ENCODE measurements around the gene PRG2. TPM values are rescaled to one million over a fixed set of nuclear protein-coding genes. Genes with fewer than 3 reads are reported as not detected.

The PRG2 gene
- total and polyA plus RNA-seq, 2 of the 4 experiments (the other 2 are of a cell fraction) = not detected

DNA sequence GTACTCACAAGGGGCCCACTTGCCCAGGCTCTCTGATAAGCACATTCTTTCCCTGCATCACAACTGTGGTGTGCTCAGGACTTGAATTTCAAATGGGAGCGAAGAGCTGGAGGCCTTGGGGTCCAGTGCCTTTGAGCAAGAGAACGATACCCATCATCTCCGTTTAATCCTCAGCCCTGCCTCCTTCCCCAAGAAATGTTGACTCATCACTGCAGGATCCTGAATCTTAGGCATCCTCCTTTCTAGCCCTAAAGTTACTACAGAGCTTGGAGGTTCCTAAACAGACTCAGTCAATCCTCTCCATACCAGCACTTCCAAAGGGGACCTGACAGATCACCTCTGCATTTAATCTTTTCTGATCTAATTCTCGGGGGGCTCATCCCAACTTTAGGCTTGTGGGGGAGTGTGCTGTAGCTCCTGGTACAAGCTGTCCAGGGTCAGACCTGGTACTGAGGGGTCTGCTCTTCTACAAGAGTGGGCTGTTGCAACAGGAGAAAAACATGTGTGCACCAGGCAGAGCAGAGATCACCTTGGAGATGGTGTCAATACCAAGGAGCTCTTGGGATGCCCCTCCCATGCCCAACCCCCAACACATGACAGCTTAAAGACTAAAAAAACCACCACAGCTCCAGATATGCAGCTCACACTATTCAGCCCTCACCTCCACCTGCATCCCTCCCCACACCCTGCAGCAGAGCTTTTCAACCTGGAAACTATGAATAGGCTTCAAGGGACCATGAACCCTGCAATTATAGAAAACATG lies 3.9 kb upstream of the PRG2 start:
- Histone ChIP-seq H2AK9ac (replicated peaks; ENCODE audit: low read depth, low read length, poor library complexity) (no peak overlapping the region), H3K14ac (replicated peaks; ENCODE audit: low read depth, low read length) (no peak overlapping the region), H4K8ac (ENCODE audit: low read depth in 2 of 2, low read length in 2 of 2) (no peak overlapping the region), H2BK15ac (ENCODE audit: low read depth, low read length) (no peak overlapping the region), H3K27me3 (ENCODE audit: control insufficient read depth, insufficient read depth, low read length) (peaks cover 48% of the 10 kb centered on the region), H2BK120ac (ENCODE audit: low read depth, low read length) (no peak overlapping the region), H2BK20ac (ENCODE audit: low read depth, low read length) (no peak overlapping the region), H3K4me2 (ENCODE audit: low read depth, low read length) (no peak overlapping the region), H3K9me3 (ENCODE audit: control insufficient read depth, insufficient read depth, low read length) (no peaks in the 10 kb centered on the region), H3K4me3 (ENCODE audit: insufficient read depth, low read depth, low read length) (no peak overlapping the region), H3K4ac (ENCODE audit: low read depth, low read length) (no peak overlapping the region), H3K9ac (ENCODE audit: low read depth, low read length) (no peak overlapping the region), H3K23ac (ENCODE audit: low read depth, low read length) (no peak overlapping the region), H4K91ac (ENCODE audit: insufficient read depth, low read depth, low read length) (no peak overlapping the region), H4K5ac (ENCODE audit: low read depth, low read length) (no peak overlapping the region), H3K4me1 (ENCODE audit: control insufficient read depth, insufficient read depth, low read length) (no peaks in the 10 kb centered on the region), H3K9me1 (ENCODE audit: insufficient read depth, low read length) (no peaks in the 10 kb centered on the region), H2AK5ac (ENCODE audit: low read depth, low read length) (no peak overlapping the region), H3K18ac (ENCODE audit: low read depth, low read length) (no peak overlapping the region), H3K27ac (ENCODE audit: insufficient read depth, low read length) (no peak overlapping the region), H3K56ac (ENCODE audit: extremely low read depth, insufficient read depth, low read length) (no peak overlapping the region), H2BK5ac (ENCODE audit: low read depth, low read length, poor library complexity, severe bottlenecking) (no peak overlapping the region), H3K36me3 (ENCODE audit: control insufficient read depth, insufficient read depth, low read length) (no peaks in the 10 kb centered on the region), H2AFZ (replicated peaks; ENCODE audit: low read length, poor library complexity) (no peak overlapping the region), H4K20me1 (ENCODE audit: insufficient read depth, low read length) (no peaks in the 10 kb centered on the region; the same call in 1 of the 2 replicates), H3K79me1 (ENCODE audit: low read depth in 1 of 2, low read length in 2 of 2) (no peaks in the 10 kb centered on the region)
- in situ Hi-C loops (cut with MboI; ENCODE audit: low sequenced_read_pairs) (no loop called here), dilution Hi-C loops (cut with HindIII; ENCODE audit: low sequenced_read_pairs, unreplicated experiment) (no loop called here), intact Hi-C loops (cut with micrococcal nuclease) (no loop called here)
- POLR2A ChIA-PET (ENCODE audit: unreplicated experiment) = no interaction called here
- WGBS, 2 experiments (ENCODE audit: extremely low coverage in 2 of 2, insufficient read length in 1 of 2) = 75% methylated on average over 3 of the region's 4 CpGs; no CpG with 5 or more reads in 1 of the 2 experiments
- CTCF ChIA-PET = no interaction called here
- ATAC-seq (ENCODE audit: low read depth) (no peak), DNase-seq (no peak)
- TF ChIP-seq SMC3 (IDR thresholded peaks at IDR 0.05; ENCODE audit: low read depth, low read length) (no peak), RAD21 (IDR thresholded peaks at IDR 0.05; ENCODE audit: low read length) (no peak), MAFK (IDR thresholded peaks at IDR 0.05; ENCODE audit: low read depth, low read length) (no peak), POLR2A (IDR thresholded peaks at IDR 0.05; ENCODE audit: low read depth, low read length) (no peak), NFE2L2 (IDR thresholded peaks at IDR 0.05; ENCODE audit: low read depth, low read length) (no peak), BHLHE40 (IDR thresholded peaks at IDR 0.05; ENCODE audit: low read depth, low read length) (no peak), RFX5 (IDR thresholded peaks at IDR 0.05; ENCODE audit: low read depth, low read length) (no peak), CHD1 (IDR thresholded peaks at IDR 0.05; ENCODE audit: low read depth, low read length) (no peak), MXI1 (IDR thresholded peaks at IDR 0.05; ENCODE audit: borderline replicate concordance, low read depth, low read length) (no peak), CEBPB (IDR thresholded peaks at IDR 0.05; ENCODE audit: low read depth, low read length) (no peak), RCOR1 (IDR thresholded peaks at IDR 0.05; ENCODE audit: insufficient replicate concordance, low read length) (no peak), ELK1 (IDR thresholded peaks at IDR 0.05; ENCODE audit: borderline replicate concordance, low read depth, low read length) (no peak), MAZ (IDR thresholded peaks at IDR 0.05; ENCODE audit: borderline replicate concordance, low read depth, low read length) (no peak), FOS (IDR thresholded peaks at IDR 0.05; ENCODE audit: low read depth, low read length) (no peak)
- TF ChIP-seq, protein P1, sequence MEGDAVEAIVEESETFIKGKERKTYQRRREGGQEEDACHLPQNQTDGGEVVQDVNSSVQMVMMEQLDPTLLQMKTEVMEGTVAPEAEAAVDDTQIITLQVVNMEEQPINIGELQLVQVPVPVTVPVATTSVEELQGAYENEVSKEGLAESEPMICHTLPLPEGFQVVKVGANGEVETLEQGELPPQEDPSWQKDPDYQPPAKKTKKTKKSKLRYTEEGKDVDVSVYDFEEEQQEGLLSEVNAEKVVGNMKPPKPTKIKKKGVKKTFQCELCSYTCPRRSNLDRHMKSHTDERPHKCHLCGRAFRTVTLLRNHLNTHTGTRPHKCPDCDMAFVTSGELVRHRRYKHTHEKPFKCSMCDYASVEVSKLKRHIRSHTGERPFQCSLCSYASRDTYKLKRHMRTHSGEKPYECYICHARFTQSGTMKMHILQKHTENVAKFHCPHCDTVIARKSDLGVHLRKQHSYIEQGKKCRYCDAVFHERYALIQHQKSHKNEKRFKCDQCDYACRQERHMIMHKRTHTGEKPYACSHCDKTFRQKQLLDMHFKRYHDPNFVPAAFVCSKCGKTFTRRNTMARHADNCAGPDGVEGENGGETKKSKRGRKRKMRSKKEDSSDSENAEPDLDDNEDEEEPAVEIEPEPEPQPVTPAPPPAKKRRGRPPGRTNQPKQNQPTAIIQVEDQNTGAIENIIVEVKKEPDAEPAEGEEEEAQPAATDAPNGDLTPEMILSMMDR (conservative IDR thresholded peaks at IDR 0.05; ENCODE audit: low read depth, low read length) = no peak
- no TSS peak for BruUV-seq (replicated peaks)
